ENCODE results near the gene ALK.
"Not testable (repeated sequence)": the region's sequence is repeated elsewhere in the genome, so short reads cannot be mapped to it uniquely, and the experiment has no call there.

The ALK gene

DNA sequence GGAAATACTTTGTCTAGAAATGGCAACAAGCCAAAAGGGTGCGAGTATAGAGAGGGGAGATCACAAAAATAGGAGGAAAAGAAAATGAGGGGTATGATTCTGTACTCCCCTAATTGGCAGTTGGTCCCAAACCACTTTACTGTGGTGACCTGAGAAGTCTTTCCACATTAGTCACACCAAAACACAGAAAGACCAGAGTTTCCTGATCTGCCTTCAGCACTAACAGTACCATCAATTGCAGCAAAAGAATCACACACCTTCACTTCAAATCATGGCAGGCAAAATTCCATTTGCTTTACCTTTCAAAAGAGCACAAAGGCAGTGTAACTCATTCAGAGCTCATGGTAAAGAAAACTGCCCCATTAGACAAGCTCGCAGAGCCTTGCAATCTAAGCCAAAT lies 86.8 kb downstream of the ALK start:
- DNase-seq, result no peak

DNA sequence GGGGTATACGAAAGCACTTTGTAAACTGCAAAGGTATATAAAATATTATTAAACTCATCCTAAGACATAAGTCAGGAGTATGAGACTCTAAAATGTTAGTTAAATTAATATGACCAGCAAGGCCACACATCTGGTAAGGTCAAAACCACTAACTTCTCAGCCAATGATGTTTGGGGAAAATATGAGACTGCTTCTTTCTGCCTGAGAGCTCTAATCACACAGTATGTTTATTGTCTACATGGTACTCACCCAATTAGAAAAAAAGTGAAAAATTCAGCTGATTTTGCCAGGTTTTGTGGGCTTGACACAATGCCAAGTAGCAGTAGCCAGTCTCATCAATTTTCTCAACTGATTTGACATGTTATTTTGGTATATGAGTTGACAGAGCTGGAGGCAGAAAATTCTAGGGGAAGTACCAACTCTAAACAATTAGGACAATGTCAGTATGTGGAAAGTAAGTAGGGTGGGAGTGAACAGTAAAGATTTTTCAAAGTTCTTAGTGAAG lies 87.3 kb downstream of the ALK start:
- no peak for DNase-seq

DNA sequence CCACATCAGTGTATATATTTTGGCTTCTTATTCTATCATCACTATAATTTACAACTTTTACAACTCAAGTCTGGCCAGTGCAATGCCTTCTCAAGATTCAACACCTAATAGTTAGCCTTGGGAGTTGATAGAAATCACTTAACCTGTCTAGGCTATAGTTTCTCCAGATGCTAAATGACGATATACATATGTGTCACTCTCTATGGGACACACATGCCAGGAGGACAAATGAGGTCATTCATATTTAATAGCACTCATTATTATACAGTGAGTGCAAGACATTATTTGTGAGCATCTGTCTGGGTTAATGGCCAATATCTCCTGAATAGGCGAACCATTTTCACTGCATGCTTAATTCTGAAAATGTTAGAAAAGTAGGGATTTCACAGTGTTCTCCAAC lies 89.8 kb downstream of the ALK start:
- no peak for DNase-seq

DNA sequence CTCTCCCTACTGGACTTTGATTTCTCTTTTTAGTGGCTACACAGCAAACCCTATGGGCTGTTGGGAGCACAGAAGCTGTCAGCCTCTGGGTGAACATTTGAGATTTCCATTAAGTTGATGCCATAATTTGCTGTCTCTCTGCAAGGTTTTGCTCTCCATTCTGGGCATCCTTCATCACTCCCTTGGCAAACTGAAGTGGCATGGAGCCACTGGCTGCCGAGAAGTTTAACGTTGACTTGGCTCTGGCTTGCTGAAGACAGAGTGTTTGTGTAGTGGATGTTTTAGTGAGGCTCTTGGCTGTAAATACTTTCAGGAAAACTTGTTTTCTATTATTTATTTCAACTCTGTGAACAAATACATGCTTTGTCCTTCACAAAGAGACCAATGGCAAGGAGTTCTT lies 91.5 kb downstream of the ALK start:
- no peak for DNase-seq

DNA sequence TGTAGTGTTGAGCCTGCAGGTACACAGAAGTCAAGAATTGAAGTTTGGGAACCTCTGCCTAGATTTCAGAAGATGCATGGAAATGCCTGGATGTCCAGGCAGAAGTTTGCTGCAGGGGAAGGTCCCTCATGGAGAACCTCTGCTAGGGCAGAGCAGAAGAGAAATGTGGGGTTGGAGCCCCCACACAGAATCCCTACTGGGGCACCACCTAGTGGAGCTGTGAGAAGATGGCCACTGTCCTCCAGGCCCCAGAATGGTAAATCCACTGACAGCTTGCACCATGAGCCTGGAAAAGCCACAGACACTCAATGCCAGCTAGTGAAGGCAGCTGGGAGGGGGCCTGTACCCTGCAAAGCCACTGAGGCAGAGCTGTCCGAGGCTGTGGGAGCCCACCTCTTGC lies 97.2 kb downstream of the ALK start:
- not testable (repeated sequence) for DNase-seq

DNA sequence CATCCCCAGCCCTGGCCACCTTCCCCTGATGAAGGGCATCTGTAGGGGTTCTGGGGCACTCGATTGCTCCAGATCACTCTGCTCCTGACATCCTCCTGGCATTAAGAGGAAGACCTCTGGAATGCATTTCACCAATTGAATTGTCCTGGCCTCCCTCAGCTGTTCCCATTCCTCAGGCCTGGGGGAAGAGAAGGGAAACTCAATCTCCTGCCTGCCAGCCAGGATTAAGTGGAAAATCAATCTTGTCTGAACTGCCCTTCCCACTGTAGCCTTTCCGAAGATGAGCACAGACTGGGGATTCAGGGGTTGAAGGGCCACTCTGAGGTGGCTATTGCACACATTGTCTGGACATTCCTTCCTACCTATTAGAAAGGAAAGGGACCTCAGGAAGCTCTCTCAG lies 99.8 kb downstream of the ALK start:
- DNase-seq, result no peak

DNA sequence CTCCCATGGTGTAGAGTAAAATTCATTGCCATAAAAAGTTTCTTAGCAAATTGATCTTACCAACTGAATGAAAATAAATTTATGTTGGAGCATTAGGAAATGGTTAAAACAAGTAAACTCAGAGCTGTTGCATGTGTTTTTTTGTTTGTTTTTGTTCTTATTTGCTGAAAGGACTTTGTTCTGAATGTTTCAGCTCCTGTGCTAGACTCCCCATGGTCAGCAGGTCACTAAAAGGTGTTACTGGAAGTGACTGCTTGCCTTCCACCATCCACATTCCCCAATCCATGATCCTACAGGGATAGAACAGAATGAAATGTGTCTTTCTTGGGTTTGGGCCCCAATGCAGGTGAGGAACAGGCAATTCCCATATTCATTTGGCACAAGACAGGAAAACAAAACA lies 101.8 kb downstream of the ALK start:
- DNase-seq, result no peak

DNA sequence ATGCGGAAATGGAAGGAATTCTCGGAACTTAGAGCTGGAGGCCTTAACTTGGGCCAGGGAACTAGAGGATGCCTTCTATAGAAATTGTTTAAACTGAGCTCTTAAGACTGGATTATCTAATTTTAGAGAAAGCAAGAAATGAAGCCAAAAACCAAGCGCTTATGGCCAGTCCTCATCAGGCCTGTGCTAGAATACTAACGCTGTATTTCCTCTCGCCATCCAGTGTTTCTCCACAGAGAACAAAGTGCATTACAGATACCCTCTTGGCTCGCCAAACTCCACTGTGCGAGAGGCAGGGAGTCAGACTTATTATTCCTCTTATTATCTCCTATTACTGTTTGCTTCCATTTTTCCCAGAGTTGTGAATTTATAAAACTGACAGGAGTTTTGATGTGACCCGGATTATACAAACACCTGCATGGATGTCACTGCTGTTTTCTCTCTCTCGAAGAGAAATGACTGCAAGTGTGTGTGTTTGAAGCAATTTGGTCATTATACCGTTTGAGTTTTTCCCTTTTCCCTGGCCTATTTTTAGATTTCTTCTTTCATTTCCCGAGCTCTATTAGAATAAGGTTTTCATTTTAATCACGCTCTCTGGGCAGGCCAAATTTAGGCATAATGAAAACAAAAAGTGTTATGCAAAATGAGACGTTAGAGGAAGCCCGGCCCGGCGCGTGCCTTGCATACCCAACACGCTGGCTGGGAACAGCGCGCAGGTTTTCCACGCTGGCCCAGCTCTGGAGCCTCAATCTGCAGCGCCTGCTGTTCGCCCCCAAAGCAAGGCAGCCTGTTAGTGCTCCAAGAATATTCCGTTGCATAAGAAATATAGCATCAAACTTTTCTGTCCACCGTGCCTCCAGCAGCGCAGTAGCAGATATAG lies 103.3 kb downstream of the ALK start:
- no peak for DNase-seq

DNA sequence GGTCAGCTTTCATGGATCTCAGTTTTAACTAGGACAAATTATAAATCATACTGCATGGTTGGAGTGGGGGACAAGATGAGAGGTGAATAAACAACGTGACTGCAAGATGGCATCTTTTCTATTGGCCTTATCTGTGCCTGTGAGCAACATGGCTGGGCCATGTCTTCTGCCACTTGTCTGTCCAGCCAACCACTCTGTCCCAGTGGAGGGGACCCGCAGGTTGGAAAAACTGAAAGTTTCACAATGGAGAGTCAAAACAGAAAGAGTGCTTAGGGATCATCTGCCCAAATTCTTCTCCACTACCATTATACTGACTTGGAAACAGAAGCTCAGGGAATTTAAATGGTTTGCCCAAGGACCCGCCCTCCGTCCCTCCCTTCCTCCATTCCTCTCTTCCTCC lies 104.1 kb downstream of the ALK start:
- no peak for DNase-seq

DNA sequence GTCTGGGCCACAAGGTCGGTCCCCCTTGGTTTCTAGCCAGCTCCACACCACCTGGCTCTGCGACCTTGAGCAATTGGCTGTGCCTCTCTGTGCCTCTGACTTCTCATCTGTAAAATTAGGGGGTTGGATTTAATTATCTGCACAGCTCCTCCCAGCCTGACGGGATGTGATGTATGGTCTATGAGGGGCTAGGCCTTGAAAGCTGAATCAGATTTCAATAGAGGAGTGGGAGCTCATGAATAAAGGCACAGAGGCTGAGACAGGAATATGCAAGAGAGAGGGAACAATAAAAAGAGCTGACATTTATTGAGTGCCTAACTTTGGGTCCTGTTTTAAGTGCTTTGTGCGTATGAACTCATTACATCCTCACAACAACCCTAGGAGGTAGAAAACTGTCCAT lies 104.7 kb downstream of the ALK start:
- DNase-seq, result no peak

DNA sequence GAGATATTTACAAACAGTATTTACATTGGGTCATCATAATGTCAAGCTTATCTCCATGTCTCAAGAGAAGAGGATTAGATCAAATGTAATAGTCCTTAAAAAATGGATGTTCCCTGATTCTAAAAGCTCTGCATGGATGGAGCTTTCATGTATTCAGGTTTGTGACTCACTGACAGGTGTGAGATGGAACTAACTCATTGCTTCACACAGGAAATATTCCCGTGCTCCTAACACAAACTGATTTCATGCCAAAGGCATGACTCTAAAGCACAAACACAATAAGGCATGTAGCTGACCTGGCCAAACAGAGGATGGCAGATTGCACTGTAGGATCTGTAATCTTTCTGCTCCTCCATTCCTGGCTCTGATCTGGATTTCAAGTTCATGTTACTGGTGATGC lies 110.0 kb downstream of the ALK start:
- DNase-seq, result no peak

DNA sequence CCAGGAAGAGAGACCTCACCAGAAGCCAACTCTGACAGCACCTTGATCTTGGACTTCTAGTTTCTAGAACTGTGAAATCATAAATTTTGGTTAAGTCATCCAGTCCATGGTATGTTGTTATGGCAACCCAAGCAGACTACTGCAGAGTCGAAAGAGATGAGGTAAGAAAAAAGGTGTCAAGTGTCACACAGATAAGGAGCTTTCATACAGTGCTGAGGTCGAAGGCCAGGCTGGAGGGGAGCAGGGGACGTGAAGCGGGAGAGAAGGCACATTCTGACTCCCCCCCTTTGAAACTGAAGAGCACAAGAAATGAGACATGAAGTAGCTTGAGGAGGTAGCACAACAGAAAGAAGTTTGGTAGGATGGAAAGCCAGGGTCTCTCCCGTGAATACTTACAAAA lies 110.4 kb downstream of the ALK start:
- no peak for DNase-seq

DNA sequence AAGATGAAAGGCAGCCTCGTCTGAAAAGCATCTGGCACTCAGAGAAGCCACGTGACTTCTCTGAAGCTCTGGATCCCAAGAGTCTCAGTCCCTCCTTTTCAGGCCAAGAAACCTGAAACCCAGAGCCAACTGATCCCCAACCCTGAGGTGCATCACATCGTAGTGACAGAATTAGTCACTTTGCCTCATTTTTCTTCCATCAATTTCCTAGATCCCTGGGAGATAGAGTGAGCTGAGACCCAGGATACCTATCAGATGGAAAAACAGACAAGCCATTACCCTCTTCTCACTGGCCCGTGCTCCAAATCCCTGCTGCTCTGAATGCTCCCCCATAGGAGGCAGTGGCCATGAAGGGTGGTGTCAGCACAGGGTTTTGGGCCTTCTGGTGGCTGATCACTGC lies 113.1 kb downstream of the ALK start:
- no peak for DNase-seq

DNA sequence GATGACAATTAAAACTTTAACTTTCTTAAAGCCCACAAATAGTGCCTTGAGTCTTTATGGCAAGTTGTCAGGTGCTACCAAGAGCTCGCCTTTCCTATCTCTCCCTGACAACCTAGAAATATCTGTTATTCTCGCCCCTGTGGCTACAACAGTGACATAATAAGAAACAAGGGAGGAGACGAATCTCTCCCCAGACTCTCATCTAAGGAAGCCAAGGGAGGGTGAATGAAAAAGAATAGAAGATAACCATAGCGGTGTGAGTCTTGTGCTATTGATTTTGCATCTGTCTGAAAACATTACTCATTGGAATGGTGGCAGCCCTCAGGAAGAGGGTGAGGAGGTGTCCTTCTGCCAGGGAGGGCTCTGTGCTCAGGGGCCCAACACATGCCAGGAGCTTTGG lies 114.3 kb downstream of the ALK start:
- no peak for DNase-seq

DNA sequence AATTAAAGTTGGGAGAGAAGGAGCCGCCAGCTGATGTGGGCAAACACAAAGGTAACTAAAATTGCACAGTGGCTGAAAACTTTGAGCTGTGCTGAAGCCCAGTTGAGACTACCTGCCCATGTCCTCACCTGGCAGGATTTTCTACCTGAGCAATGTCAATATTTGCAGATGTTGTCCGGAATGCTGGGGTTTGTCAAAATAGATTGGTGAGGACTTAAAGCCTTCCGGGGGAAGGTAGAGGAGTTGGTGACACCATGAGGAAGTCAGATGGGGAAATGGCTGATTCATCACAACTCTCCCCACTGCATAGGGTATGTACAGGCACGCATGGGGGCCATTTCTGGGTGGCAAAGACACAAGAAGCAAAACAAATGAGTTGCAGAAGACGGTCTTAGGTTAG lies 114.9 kb downstream of the ALK start:
- no peak for DNase-seq

DNA sequence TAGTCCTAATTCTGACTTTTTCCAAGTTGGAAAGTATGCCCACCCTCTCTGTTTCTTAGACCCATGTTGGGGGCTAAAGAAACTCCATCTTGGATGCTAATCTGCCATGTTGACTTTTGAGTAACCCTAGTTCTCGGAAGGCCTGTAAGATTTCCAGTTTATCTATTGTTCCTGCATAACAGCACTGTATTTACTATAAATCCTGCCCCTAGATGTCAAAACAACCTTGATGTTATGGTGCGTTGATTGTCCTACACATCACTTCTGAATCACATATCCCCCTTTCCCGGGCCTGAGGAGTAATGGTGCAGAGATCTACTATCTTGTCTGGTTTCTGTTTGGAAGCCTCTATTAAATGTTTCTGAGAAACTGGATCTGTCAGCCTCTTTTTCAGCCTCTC lies 116.7 kb downstream of the ALK start:
- no peak for DNase-seq

DNA sequence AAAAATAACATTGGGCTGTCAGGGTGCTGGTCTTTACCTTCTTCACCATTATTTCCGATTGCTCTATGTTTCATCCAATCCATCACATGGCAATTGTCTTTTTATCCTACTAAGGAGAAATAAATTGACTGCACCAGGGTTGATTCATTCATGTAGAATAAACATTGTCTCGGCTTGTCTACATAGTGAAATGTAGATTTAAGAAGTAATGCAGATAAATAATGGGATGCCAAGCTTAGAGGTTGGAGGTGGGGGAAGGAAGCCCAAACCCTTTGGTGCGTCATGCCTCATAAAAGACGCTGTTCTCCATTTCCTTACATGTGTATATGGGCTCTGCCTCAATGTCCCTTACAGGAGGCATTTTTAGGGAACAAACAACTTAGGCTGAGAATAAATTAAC lies 117.8 kb downstream of the ALK start:
- no peak for DNase-seq

DNA sequence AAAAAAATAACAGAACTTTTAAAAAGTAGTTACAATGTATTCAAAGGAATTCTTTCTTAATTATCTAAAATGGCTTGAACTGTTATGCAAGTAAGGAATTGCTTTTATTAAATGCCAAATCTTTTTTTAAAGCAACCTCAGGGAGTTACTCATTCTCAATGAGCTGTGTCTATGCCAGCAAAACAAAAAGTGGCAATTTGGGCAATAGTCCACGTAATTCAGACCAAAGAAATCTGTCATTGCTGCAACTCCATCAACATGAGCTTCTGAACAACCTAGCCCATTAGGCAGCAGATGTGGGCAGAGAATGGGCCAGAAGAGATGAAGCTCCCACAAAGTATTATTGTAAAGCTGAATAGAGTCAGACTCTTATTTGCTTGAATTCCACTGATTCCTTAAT lies 118.4 kb downstream of the ALK start:
- DNase-seq, result no peak

DNA sequence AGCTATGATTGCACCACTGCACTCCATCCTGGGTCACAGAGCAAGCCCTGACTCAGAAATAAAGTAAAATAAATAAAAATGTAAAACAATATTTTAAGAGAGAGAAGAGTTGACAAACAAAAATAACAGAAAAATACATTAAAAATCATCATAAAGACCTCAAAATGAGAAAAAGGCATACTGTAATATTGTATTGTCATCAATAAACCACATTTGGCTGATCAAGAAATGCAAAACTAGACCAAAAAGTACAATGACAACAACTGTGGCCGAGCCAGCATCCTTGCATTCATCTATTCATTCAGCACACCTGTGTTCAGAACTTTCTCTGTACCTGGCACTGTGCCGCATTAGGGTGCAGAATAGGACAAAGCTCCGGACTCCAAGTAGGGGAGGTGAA lies 121.8 kb downstream of the ALK start:
- DNase-seq, result no peak

DNA sequence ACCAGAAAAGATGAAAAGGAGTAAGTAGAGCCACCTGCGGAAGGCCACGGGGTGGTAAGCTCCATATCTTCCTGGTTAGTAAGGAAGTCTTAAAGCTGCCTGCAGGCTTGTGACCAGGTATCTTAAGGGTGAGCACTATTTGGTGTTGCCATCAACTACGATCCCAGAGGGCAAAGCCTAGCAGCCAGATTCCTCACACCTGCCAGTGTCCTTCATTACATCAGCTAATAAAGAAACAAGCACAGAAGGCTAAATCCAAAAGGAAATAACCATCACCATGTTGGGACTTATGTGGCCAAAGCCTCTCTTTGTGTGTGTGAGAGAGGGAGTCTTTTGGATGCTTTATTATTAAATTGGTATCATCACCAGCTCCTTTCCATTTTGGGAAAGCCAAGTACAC lies 123.5 kb downstream of the ALK start:
- DNase-seq, result no peak

DNA sequence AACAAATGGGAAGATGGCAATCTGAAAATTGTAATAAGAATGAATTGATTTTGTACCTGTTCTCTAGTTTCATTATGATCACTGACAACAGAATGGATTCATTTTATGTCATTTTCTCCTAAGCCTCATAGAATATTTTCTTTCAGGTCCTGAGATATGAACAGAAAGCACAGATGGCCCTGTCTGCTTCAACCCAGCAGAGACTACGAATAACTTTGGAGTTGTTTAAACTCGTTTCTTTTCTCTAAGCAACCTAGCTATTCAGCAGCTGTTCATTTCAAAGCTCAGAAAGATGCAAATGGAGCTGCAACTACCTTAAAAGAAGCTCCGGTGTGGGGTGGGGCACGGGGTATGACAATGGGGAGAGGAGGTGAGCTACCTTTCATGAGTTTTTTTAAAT lies 124.9 kb downstream of the ALK start:
- no peak for DNase-seq

DNA sequence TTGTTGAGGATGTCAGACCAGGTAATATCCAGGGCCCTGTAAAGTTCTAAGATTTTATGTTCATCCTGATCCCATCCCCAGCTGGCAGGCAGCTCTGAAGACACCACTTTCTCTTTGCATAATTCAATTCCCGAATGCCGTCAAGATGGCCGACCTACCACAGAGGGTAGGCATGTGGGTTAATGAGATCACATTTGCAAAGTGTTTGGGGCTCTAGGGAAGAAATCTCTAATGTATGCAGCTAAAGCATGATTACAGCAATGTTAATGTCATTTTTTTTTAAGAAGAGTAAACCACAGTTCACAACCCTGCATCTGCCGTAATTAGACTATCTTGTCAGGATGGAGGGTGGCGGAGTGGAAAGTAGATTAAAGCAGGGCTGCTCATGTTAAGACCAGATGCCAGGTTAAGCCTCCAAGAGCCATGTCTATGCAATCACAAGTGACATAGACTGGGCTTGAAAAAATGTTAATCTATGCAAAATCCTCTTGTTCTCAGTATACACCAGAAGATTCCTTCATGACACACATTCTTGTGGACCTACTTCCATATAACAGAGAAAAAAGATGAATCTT lies 131.4 kb downstream of the ALK start:
- no peak for DNase-seq

DNA sequence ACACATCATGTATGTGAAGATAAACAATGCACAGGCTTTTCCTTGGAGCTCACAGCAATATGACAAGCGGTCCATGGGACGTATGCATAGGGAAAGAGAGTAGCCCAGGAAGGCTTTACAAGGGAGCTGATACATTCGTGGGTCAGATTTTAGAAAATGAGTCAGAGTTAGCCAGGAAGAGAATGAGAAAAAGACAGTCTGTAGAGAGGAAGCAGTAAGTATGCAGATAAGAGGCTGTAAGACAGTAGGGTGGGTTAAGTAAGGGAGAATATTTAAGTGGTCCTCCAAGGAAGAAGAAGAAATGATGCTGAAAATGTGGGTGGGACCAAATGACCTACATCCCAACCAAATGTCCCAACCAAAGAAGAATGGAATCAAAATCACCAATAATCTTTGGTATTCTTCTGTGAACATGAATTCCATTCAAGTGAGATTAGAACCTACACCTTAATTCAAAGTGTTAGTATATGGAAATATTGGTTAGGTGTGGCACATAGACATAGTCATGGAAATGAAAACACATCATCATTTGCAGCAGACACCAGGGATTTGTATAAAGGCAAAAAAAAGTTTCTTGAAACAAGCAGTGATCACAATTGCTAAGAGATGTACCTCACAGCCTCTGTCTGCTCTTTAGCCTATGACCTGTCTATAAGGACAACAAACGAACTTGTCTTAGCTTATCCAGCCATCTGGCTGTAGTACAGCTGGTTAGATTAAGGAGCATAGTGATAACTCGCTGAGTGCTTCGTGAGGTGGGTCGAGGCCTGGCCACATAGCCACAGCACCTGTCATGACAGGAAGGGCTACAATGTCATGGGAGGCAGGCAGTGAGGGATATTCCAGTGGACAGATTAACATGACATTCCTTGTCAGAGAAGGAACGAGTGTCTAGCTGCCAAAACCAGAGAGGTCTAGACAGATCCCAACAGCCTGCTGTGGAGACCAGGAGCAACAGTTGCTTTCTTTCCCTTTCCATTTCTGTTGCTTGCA lies 133.6 kb downstream of the ALK start:
- no peak for DNase-seq

DNA sequence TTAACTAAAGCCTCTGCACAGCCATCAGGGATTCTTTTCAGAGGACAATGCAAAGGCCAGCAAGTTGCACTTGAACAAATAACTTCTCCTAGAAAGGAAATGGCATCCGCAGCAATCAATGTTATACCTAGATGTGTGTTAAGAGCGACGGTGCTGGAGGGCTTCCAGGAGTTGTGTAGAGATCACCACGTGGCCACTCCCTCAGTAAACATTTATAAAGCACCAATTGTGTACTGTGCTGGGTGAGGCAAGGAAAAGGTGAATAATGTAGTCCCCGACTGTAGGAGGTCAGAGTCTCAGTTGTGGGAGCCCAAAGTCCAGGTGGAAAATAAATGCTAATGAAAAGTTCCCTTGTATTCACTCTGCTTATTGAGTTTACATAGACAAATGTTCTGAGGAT lies 135.0 kb downstream of the ALK start:
- no peak for DNase-seq
